HG03439 (cell line): ENCODE results near the gene C19orf67.

Experiments
- ATAC-seq: cut with Tn5 transposase; IDR thresholded peaks from one replicate; pipeline ENCODE4 v1.9.1; 2021; ENCODE audit warnings: mild to moderate bottlenecking, moderate library complexity; ENCODE audit not compliant: unreplicated experiment

Gene C19orf67

DNA sequence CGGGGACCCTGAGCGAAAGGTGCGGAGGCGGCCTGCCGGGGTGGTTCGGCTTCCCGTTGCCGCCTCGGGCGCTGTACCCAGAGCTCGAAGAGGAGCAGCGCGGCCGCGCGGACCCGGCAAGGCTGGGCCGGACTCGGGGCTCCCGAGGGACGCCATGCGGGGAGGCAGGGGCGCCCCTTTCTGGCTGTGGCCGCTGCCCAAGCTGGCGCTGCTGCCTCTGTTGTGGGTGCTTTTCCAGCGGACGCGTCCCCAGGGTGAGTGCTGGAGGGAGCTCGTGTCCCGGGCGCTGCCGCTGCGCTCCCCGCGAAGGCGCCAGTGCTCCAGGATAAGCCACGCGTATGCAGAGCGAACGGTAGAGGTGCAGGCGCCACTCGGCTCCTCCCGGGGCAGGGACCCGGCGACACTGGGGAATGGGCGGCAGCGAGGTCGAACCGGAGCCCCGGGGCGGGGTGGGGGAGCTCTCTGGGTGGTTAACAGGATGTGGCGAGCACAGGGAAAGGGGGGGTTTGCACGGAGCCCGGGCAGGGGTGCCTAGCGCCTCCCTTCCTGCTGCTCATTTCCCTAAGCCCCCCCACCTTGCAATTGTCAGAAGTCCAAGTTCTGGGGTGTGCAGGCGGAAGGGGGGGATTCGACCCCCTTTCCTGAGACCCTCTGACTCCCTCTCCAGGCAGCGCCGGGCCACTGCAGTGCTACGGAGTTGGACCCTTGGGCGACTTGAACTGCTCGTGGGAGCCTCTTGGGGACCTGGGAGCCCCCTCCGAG, 53.7 kb downstream of the C19orf67 start, which contains the start of gene IL27RA:
IL27RA (plus strand) TSS at position 44 of the 762 bp plus-strand sequence; CDS start at position 155, 111 bp downstream.
- peak; percentile 54 for ATAC-seq
